ENCODE measurements around the gene DARS1. TPM values are rescaled to one million over a fixed set of nuclear protein-coding genes. Genes with fewer than 3 reads are reported as not detected.

The DARS1 gene
- total and polyA plus RNA-seq, 3 donors from 2014 or later, result 32.3 to 45.7 (median 39.5) TPM

DNA sequence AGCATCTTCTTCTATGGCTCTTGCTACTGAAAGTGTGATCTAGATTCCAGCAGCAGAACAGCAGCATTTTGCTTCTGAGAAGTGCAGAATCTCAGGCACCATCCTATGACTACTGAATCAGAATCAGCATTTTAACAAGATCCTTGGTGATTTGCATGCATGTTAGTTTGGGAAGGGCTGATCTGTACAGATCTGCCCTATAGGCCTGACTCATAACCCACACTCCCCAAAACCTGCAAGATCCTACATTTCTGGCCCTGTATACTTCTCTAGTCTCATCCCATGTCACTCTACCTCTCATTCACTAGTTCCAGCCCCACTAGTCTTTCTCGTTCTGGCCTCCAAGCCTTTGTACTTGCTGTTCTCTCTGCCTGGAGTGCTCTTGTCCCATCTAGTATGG is 15.7 kb upstream of the DARS1 start:
- Histone ChIP-seq H3K27me3 (no peaks in the 10 kb centered on the region), H3K36me3 (ENCODE audit: low read depth, missing control alignments) (no peaks in the 10 kb centered on the region), H3K4me1 (no peaks in the 10 kb centered on the region), H3K4me3 (no peak overlapping the region), H3K27ac (no peak overlapping the region), H3K9me3 (no peaks in the 10 kb centered on the region)
- no peak for TF ChIP-seq POLR2A (IDR thresholded peaks at IDR 0.05)
- TF ChIP-seq, protein P1, sequence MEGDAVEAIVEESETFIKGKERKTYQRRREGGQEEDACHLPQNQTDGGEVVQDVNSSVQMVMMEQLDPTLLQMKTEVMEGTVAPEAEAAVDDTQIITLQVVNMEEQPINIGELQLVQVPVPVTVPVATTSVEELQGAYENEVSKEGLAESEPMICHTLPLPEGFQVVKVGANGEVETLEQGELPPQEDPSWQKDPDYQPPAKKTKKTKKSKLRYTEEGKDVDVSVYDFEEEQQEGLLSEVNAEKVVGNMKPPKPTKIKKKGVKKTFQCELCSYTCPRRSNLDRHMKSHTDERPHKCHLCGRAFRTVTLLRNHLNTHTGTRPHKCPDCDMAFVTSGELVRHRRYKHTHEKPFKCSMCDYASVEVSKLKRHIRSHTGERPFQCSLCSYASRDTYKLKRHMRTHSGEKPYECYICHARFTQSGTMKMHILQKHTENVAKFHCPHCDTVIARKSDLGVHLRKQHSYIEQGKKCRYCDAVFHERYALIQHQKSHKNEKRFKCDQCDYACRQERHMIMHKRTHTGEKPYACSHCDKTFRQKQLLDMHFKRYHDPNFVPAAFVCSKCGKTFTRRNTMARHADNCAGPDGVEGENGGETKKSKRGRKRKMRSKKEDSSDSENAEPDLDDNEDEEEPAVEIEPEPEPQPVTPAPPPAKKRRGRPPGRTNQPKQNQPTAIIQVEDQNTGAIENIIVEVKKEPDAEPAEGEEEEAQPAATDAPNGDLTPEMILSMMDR (IDR thresholded peaks at IDR 0.05), result no peak
- DNase-seq, result no peak
- 94 to 100% methylated on average over 1 of the region's 1 CpG for WGBS, 2 donors
- intact Hi-C loops (cut with DNase I; ENCODE audit: low total_unique reads), result no loop called here

DNA sequence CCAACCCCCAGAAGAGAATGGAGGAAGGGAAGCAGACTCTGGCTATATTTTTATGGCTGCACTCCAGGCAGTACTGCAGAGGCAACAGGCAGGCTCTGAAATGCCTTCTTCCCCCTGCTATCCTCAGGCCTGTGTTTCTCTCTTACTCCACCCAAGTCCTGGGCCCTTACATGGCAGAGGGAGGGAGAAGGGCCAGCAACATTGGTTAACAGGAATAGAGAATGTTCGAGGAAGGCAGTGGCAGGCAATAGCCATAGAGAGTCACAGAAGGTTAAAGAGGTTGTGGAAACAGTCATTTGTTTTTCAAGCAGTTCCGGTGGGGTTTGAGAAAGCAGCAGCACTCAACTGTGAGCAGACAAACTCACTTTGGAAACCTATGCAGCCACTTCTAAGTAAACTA is 15.1 kb upstream of the DARS1 start:
- 48 to 50% methylated on average over 2 of the region's 2 CpGs for WGBS, 2 donors
- H3K27ac ChIP-seq, result no peak overlapping the region
- TF ChIP-seq, protein P1 (IDR thresholded peaks at IDR 0.05), result no peak
- TF ChIP-seq POLR2A (IDR thresholded peaks at IDR 0.05), result no peak

DNA sequence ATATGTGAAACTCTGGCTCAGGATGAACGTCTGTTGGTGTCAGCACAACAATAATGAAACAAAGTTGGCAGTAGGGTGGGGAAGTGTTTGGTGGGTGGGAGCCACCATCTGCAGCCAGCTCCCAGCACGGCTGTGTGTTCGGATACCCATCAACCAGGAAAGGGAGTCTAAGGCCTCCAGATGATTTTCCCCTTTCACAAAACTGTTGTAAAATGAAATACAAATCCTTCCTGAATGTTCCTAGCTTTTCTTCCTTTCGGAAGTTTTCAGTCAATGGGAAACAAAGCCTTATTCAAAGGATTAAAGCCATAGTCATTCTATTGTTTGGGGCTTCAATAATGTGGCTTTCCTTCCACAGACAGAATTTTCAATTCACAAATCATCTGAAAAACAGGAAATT is 14.5 kb upstream of the DARS1 start:
- H3K36me3 ChIP-seq (ENCODE audit: low read depth, missing control alignments), result no peaks in the 10 kb centered on the region
- TF ChIP-seq, protein P1 (IDR thresholded peaks at IDR 0.05), result no peak
- TF ChIP-seq POLR2A (IDR thresholded peaks at IDR 0.05), result no peak
- intact Hi-C loops (cut with DNase I; ENCODE audit: low total_unique reads), result no loop called here
- no peaks in the 10 kb centered on the region for H3K27me3 ChIP-seq
- DNase-seq, result no peak
- 74 to 79% methylated on average over 4 of the region's 4 CpGs for WGBS, 2 donors
- no peaks in the 10 kb centered on the region for H3K4me1 ChIP-seq
- H3K9me3 ChIP-seq, result no peaks in the 10 kb centered on the region
- H3K27ac ChIP-seq, result no peak overlapping the region
- no peak overlapping the region for H3K4me3 ChIP-seq

More for the DNA sequence above, 15.1 kb upstream of the DARS1 start:
- H3K27me3 ChIP-seq, result no peaks in the 10 kb centered on the region
- no peak overlapping the region for H3K4me3 ChIP-seq
- intact Hi-C loops (cut with DNase I; ENCODE audit: low total_unique reads), result no loop called here
- no peaks in the 10 kb centered on the region for H3K9me3 ChIP-seq
- no peaks in the 10 kb centered on the region for H3K4me1 ChIP-seq
- H3K36me3 ChIP-seq (ENCODE audit: low read depth, missing control alignments), result no peaks in the 10 kb centered on the region
- no peak for DNase-seq

DNA sequence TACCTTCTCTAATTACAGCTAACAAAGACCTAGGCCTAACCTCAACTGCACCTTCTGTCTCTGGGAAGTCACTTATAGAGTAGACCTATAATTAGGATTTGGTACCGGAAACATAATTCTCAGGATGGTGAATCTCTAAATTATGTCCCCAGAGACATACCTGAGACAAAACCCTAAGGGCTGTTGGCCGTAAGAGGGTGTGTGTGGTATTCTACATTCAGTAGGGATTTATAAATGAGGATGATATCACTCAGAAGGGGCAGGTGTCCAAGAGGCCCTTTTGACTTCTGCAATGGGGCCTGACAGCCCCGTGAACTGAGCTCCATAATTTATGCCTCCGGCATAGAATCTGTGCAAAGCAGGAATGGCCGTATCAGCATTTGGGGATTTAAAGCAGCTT is 13.5 kb upstream of the DARS1 start:
- intact Hi-C loops (cut with DNase I; ENCODE audit: low total_unique reads), result no loop called here
- no peaks in the 10 kb centered on the region for H3K36me3 ChIP-seq (ENCODE audit: low read depth, missing control alignments)
- no peaks in the 10 kb centered on the region for H3K4me1 ChIP-seq
- no peaks in the 10 kb centered on the region for H3K9me3 ChIP-seq
- H3K4me3 ChIP-seq, result no peak overlapping the region
- TF ChIP-seq, protein P1 (IDR thresholded peaks at IDR 0.05), result no peak
- no peak for TF ChIP-seq POLR2A (IDR thresholded peaks at IDR 0.05)
- no peak for DNase-seq
- WGBS, 2 donors, result 95 to 97% methylated on average over 5 of the region's 5 CpGs
- H3K27ac ChIP-seq, result no peak overlapping the region
- H3K27me3 ChIP-seq, result no peaks in the 10 kb centered on the region

DNA sequence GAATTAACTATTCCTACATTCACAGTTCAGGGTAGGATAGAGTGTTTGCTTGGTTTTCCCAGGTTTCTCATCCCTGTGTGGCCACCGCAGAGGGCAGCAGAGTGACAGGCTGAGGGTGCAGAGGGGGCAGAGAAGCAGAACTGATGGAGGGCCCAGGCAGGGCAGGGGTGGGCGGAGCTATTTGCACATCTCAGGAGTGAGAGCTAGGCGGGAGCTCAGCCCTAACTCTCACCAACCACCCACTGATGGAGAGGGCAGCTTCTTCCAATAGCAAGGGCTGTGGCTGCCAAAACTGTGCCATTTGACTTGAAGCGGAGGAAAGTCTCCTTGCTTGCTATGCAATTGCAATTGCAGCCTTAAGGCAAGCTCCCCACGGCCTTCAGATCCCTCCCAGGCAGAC is 12.0 kb upstream of the DARS1 start:
- H3K36me3 ChIP-seq (ENCODE audit: low read depth, missing control alignments), result no peaks in the 10 kb centered on the region
- H3K4me1 ChIP-seq, result no peaks in the 10 kb centered on the region
- H3K27me3 ChIP-seq, result no peaks in the 10 kb centered on the region
- no peaks in the 10 kb centered on the region for H3K9me3 ChIP-seq
- no peak for TF ChIP-seq POLR2A (IDR thresholded peaks at IDR 0.05)
- TF ChIP-seq, protein P1 (IDR thresholded peaks at IDR 0.05), result no peak
- H3K4me3 ChIP-seq, result no peak overlapping the region
- H3K27ac ChIP-seq, result no peak overlapping the region
- peak; percentile 52 for DNase-seq
- WGBS, 2 donors, result 70 to 86% methylated on average over 5 of the region's 5 CpGs
- intact Hi-C loops (cut with DNase I; ENCODE audit: low total_unique reads), result no loop called here
